SK-N-MC (cell line): ENCODE results near the gene SLC51B.

Source experiments
- EZH2 ChIP-seq: fragments of 200-600 bp; sonication (generic); IDR thresholded peaks from one replicate; pipeline ENCODE4 v1.6.1; 2017; ENCODE audit warnings: antibody characterized with exemption
- FOXP2 ChIP-seq: optimal IDR thresholded peaks from 2 replicates; pipeline ENCODE3; 2011; ENCODE audit warnings: mild to moderate bottlenecking, moderate library complexity; ENCODE audit not compliant: insufficient read depth; ENCODE audit errors: extremely low read length, control extremely low read depth
- POLR2AphosphoS5 ChIP-seq: IDR thresholded peaks from 2 replicates; pipeline ENCODE4 v1.6.1; 2012; ENCODE audit warnings: mild to moderate bottlenecking, low read depth, low read length, borderline replicate concordance

- TF ChIP-seq EZH2 (no peak), FOXP2 (no peak), POLR2AphosphoS5 (no peak)
Measured at GRCh38 chr15:65052956-65053355, 7.8 kb downstream of the SLC51B start.
